Liver (tissue), 9 donors: ENCODE measurements around the gene PIEZO2. TPM values are rescaled to one million over a fixed set of nuclear protein-coding genes. Genes with fewer than 3 reads are reported as not detected.
A peak's percentile ranks its signal among the peaks of the same experiment; 100 is the strongest.

Experiments used
- DNase-seq: peaks from one replicate; pipeline ENCODE4 v3.0.0-alpha.2; 2017; ENCODE audit warnings: low spot score
- H3K27ac ChIP-seq, 2 donors: one replicate each; pipeline ENCODE4 v1.7.0; 2013; ENCODE audit warnings: inconsistent platforms in 2 of 2, low read length in 2 of 2, control low read depth in 1 of 2, low read depth in 1 of 2, mild to moderate bottlenecking in 1 of 2
- H3K27me3 ChIP-seq, 4 donors: one replicate each; pipeline versions ENCODE4 v1.6.1 to v1.7.0; 2013; ENCODE audit warnings: low read length in 3 of 4, inconsistent platforms in 1 of 4, mild to moderate bottlenecking in 1 of 4, moderate library complexity in 1 of 4; ENCODE audit not compliant: control insufficient read depth in 4 of 4, insufficient read depth in 4 of 4
- H3K36me3 ChIP-seq, 4 donors: one replicate each; pipeline versions ENCODE4 v1.6.1 to v1.7.0; 2013; ENCODE audit warnings: low read length in 3 of 4, mild to moderate bottlenecking in 3 of 4, low read depth in 1 of 4, moderate library complexity in 1 of 4; ENCODE audit not compliant: control insufficient read depth in 4 of 4, insufficient read depth in 3 of 4
- H3K4me1 ChIP-seq, 4 donors: one replicate each; pipeline versions ENCODE4 v1.6.1 to v1.7.0; 2013; ENCODE audit warnings: low read length in 3 of 4, mild to moderate bottlenecking in 3 of 4, moderate library complexity in 1 of 4; ENCODE audit not compliant: control insufficient read depth in 4 of 4, insufficient read depth in 4 of 4
- H3K4me3 ChIP-seq, 3 donors: one replicate each; pipeline versions ENCODE4 v1.6.1 to v1.7.0; 2013; ENCODE audit warnings: low read length in 3 of 3, control low read depth in 1 of 3, low read depth in 1 of 3, mild to moderate bottlenecking in 1 of 3
- H3K9ac ChIP-seq, 2 donors: one replicate each; pipeline ENCODE4 v1.7.0; 2013; ENCODE audit warnings: low read length in 2 of 2, mild to moderate bottlenecking in 2 of 2, moderate library complexity in 2 of 2, control low read depth in 1 of 2, low read depth in 1 of 2
- H3K9me3 ChIP-seq, 4 donors: one replicate each; pipeline versions ENCODE4 v1.6.1 to v1.7.0; 2013; ENCODE audit warnings: low read length in 3 of 4; ENCODE audit not compliant: control insufficient read depth in 4 of 4
- ATF3 ChIP-seq: IDR thresholded peaks from 2 replicates; pipeline ENCODE4 v1.6.1; 2016; ENCODE audit warnings: antibody characterized with exemption
- CTCF ChIP-seq: fragments of 150-350 bp; IDR thresholded peaks from 2 replicates; pipeline ENCODE4 v1.5.1; 2017; ENCODE audit warnings: improper control_type of control experiment, low read depth, low read length; ENCODE audit not compliant: missing input control
- EGR1 ChIP-seq, 2 donors: IDR thresholded peaks; 2 replicates each; pipeline ENCODE4 v1.6.1; 2016 to 2018; ENCODE audit warnings: antibody characterized with exemption in 2 of 2, low read depth in 2 of 2
- FOXA1 ChIP-seq: IDR thresholded peaks from 2 replicates; pipeline ENCODE4 v1.6.1; 2016; ENCODE audit warnings: antibody characterized with exemption
- FOXA2 ChIP-seq: IDR thresholded peaks from 2 replicates; pipeline ENCODE4 v1.6.1; 2016; ENCODE audit warnings: antibody characterized with exemption
- GABPA ChIP-seq, 2 donors: IDR thresholded peaks in 1 of 2; conservative IDR thresholded peaks in 1 of 2; 2 replicates each; pipeline ENCODE4 v1.6.1; 2016; ENCODE audit warnings: antibody characterized with exemption in 2 of 2, mild to moderate bottlenecking in 1 of 2, moderate library complexity in 1 of 2
- HNF4A ChIP-seq, 2 donors: conservative IDR thresholded peaks; 2 replicates each; pipeline ENCODE4 v1.6.1; 2016; ENCODE audit warnings: antibody characterized with exemption in 2 of 2, mild to moderate bottlenecking in 2 of 2
- HNF4G ChIP-seq: IDR thresholded peaks from 2 replicates; pipeline ENCODE4 v1.6.1; 2016; ENCODE audit warnings: antibody characterized with exemption
- MAX ChIP-seq: IDR thresholded peaks from 2 replicates; pipeline ENCODE4 v1.6.1; 2016; ENCODE audit warnings: antibody characterized with exemption
- NR2F2 ChIP-seq: IDR thresholded peaks from 2 replicates; pipeline ENCODE4 v1.6.1; 2016; ENCODE audit warnings: antibody characterized with exemption
- RAD21 ChIP-seq, 2 donors: IDR thresholded peaks; 2 replicates each; pipeline ENCODE4 v1.6.1; 2016; ENCODE audit warnings: antibody characterized with exemption in 2 of 2, mild to moderate bottlenecking in 2 of 2
- REST ChIP-seq: IDR thresholded peaks from 2 replicates; pipeline ENCODE4 v1.6.1; 2016; ENCODE audit warnings: antibody characterized with exemption, mild to moderate bottlenecking
- RXRA ChIP-seq, 2 donors: IDR thresholded peaks; 2 replicates each; pipeline ENCODE4 v1.6.1; 2017 to 2018; ENCODE audit warnings: antibody characterized with exemption in 2 of 2, mild to moderate bottlenecking in 1 of 2
- SP1 ChIP-seq: IDR thresholded peaks from 2 replicates; pipeline ENCODE4 v1.6.1; 2018; ENCODE audit warnings: antibody characterized with exemption, mild to moderate bottlenecking
- TAF1 ChIP-seq: conservative IDR thresholded peaks from 2 replicates; pipeline ENCODE4 v1.6.1; 2016; ENCODE audit warnings: antibody characterized with exemption, mild to moderate bottlenecking
- YY1 ChIP-seq: IDR thresholded peaks from 2 replicates; pipeline ENCODE4 v1.6.1; 2016; ENCODE audit warnings: antibody characterized with exemption, mild to moderate bottlenecking
- ZBTB33 ChIP-seq: IDR thresholded peaks from 2 replicates; pipeline ENCODE4 v1.6.1; 2016; ENCODE audit warnings: antibody characterized with exemption
- WGBS: extraction: QIAGEN DNeasy Blood & Tissue Kit; methylation state at CpG from one replicate; pipeline ENCODE4 v1.1.7; 2013; 5-methylcytosine and 5-hydroxymethylcytosine counted together
- polyA plus RNA-seq, 2 donors: library from polyadenylated mRNA; stranded (reverse) in 1 of 2; unstranded in 1 of 2; fragments of 200-250 nt in 1 of 2; fragments of >200 nt in 1 of 2; fragmentation: Nextera tagmentation in 1 of 2; extraction: Ambion mirVana in 1 of 2; gene quantifications; one replicate each; pipeline versions ENCODE4 v1.2.1 to v1.2.3, GENCODE V29; 2013 to 2015
- total RNA-seq, 2 donors: library from RNA; depleted of rRNA; stranded (reverse); fragments of >200 nt; gene quantifications; one replicate each; pipeline ENCODE4 v1.2.3, GENCODE V29; 2014
- donor health status: healthy.
- donor health status: healthy.
- donor health status: healthy.
- donor health status: healthy.
- donor health status: healthy.

PIEZO2 gene
- total and polyA plus RNA-seq, 4 donors, result 1.1 to 12.3 (median 4.8) TPM

GRCh38 chr18:11009147-11009546, 140.2 kb downstream of the PIEZO2 start:
- 93% methylated on average over 6 of the region's 6 CpGs for WGBS
- Histone ChIP-seq H3K9me3 (no peaks in the 10 kb centered on the region), H3K4me1 (peaks cover 0 to 7% (median 4%) of the 10 kb centered on the region in 4 donors), H3K27ac (no peak overlapping the region), H3K9ac (no peak overlapping the region), H3K36me3 (no peaks in the 10 kb centered on the region), H3K27me3 (no peaks in the 10 kb centered on the region), H3K4me3 (no peak overlapping the region)
- no peak for DNase-seq
- TF ChIP-seq ATF3 (no peak), CTCF (no peak), HNF4A (conservative IDR thresholded peaks at IDR 0.05) (no peak), EGR1 (IDR thresholded peaks at IDR 0.05; ENCODE audit: low read depth in 2 of 2) (no peak), GABPA (IDR thresholded peaks at IDR 0.05 in 1 of 2, conservative IDR thresholded peaks at IDR 0.05 in 1 of 2) (no peak)

GRCh38 chr18:11008505-11008904, 140.9 kb downstream of the PIEZO2 start:
- DNase-seq, result no peak
- H3K4me1 ChIP-seq, result peaks cover 0 to 7% (median 5%) of the 10 kb centered on the region in 4 donors

GRCh38 chr18:11005528-11005927, 143.8 kb downstream of the PIEZO2 start:
- 42% methylated on average over 5 of the region's 5 CpGs for WGBS
- Histone ChIP-seq H3K4me1 (peaks cover 0 to 7% (median 5%) of the 10 kb centered on the region in 4 donors), H3K4me3 (no peak overlapping the region), H3K36me3 (no peaks in the 10 kb centered on the region), H3K27me3 (no peaks in the 10 kb centered on the region), H3K9me3 (no peaks in the 10 kb centered on the region), H3K9ac (no peak overlapping the region), H3K27ac (peak overlapping the region; percentile 49 to 77)
- DNase-seq, result no peak
- peak; percentile 64 for TF ChIP-seq REST
- TF ChIP-seq RAD21 (IDR thresholded peaks at IDR 0.05), result peak; percentile 32 to 61
- TF ChIP-seq HNF4A (conservative IDR thresholded peaks at IDR 0.05), result peak; percentile 43 to 87
- peak; percentile 63 for TF ChIP-seq MAX
- TF ChIP-seq FOXA1, result peak; percentile 94
- TF ChIP-seq SP1, result peak; percentile 67
- peak; percentile 51 for TF ChIP-seq ATF3
- peak; percentile 94 for TF ChIP-seq FOXA2
- TF ChIP-seq YY1, result peak; percentile 69
- no peak for TF ChIP-seq HNF4G
- no peak for TF ChIP-seq EGR1 (IDR thresholded peaks at IDR 0.05; ENCODE audit: low read depth in 2 of 2)
- peak; percentile 55 to 94 for TF ChIP-seq RXRA (IDR thresholded peaks at IDR 0.05)
- TF ChIP-seq ZBTB33, result peak; percentile 66
- no peak for TF ChIP-seq NR2F2
- no peak for TF ChIP-seq GABPA (IDR thresholded peaks at IDR 0.05 in 1 of 2, conservative IDR thresholded peaks at IDR 0.05 in 1 of 2)
- no peak for TF ChIP-seq TAF1

More at GRCh38 chr18:11008505-11008904, 140.9 kb downstream of the PIEZO2 start:
- H3K27ac ChIP-seq, result no peak overlapping the region
- H3K36me3 ChIP-seq, result no peaks in the 10 kb centered on the region
- no peak overlapping the region for H3K4me3 ChIP-seq
- WGBS, result 84% methylated on average over 3 of the region's 3 CpGs
- no peaks in the 10 kb centered on the region for H3K9me3 ChIP-seq
- H3K27me3 ChIP-seq, result no peaks in the 10 kb centered on the region
- TF ChIP-seq HNF4A (conservative IDR thresholded peaks at IDR 0.05) (peak in 1 of 2 donors; percentile 21), MAX (no peak)
- no peak overlapping the region for H3K9ac ChIP-seq
